ENCODE measurements around the gene GBP7.
A peak's percentile ranks its signal among the peaks of the same experiment; 100 is the strongest.
"Not testable (repeated sequence)": the region's sequence is repeated elsewhere in the genome, so short reads cannot be mapped to it uniquely, and the experiment has no call there.

GBP7 gene, protein sequence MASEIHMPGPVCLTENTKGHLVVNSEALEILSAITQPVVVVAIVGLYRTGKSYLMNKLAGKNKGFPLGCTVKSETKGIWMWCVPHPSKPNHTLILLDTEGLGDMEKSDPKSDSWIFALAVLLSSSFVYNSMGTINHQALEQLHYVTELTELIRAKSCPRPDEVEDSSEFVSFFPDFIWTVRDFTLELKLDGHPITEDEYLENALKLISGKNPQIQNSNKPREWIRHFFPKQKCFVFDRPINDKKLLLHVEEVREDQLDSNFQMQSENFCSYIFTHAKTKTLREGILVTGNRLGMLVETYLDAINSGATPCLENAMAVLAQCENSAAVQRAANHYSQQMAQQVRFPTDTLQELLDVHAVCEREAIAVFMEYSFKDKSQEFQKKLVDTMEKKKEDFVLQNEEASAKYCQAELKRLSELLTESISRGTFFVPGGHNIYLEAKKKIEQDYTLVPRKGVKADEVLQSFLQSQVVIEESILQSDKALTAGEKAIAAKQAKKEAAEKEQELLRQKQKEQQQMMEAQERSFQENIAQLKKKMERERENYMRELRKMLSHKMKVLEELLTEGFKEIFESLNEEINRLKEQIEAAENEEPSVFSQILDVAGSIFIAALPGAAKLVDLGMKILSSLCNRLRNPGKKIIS

DNA sequence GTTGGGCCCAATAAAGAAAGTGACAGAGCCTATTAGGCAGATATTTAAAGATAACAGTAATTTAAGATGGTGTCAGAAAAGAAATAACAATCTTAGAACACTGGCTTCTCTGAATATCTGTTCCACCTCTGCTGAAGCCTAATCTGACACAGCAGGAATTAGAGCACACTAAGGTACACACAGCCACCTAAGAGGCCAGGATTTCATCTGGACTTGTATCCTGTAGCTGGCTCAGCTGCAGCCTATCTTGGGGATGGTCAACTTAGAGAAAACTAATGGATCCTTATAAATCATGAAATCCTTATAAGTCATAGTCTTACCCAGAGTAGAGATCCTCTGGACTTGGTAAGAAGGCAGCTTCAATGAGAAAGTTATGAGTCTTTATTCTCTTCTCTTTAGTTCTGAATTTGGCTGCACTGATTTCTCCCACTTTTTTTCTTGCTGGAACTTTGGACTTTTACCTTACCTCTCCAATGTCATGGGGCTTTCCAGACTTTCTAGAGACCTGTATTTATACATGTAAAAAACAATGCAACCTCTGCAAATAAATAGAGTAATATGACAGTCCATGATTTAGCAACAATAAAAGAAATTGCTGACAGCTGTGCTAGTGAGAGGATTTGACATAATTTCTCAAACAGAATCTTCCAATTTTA lies at the start of gene GBP7:
Gene GBP7 (minus strand): TSS at position 403 of the 656 bp plus-strand sequence. CDS start 4,068 bp downstream, outside the sequence.
- Histone ChIP-seq H3K79me2 (ENCODE audit: insufficient read depth, low read length) (no peaks in the 10 kb centered on the region), H3K4me3 (ENCODE audit: low read length, poor library complexity, severe bottlenecking) (no peak within 1 kb of the TSS), H3K27me3 (ENCODE audit: insufficient read depth, low read length, poor library complexity, severe bottlenecking) (no peaks in the 10 kb centered on the region)

DNA sequence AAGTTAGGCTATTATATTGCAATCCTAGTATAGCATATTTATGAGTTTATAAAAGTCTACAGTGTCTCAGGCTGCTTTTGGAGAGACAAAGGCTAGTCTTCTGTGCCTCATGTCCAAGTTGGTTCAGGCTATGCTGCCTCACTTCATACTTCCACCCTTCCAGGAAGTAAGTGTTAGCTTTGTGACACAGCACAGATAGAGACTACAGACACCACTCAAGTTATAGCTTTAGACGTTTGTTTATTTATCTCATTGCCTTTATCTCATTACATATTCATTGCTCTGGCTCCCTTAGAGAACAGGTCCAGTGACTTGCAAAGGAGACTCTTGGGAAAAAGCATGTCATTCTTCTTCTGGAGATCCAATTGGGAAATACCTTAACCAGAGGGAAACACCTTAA lies 45.5 kb upstream of the GBP7 start:
- no peak for TF ChIP-seq EZH2phosphoT487 (IDR thresholded peaks at IDR 0.05; ENCODE audit: borderline replicate concordance)
- TF ChIP-seq, protein P1, sequence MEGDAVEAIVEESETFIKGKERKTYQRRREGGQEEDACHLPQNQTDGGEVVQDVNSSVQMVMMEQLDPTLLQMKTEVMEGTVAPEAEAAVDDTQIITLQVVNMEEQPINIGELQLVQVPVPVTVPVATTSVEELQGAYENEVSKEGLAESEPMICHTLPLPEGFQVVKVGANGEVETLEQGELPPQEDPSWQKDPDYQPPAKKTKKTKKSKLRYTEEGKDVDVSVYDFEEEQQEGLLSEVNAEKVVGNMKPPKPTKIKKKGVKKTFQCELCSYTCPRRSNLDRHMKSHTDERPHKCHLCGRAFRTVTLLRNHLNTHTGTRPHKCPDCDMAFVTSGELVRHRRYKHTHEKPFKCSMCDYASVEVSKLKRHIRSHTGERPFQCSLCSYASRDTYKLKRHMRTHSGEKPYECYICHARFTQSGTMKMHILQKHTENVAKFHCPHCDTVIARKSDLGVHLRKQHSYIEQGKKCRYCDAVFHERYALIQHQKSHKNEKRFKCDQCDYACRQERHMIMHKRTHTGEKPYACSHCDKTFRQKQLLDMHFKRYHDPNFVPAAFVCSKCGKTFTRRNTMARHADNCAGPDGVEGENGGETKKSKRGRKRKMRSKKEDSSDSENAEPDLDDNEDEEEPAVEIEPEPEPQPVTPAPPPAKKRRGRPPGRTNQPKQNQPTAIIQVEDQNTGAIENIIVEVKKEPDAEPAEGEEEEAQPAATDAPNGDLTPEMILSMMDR (conservative IDR thresholded peaks at IDR 0.05; ENCODE audit: low read length): no peak
- H2AFZ ChIP-seq (ENCODE audit: low read length): peak overlapping the region; percentile 70
- H3F3A ChIP-seq (ENCODE audit: low read depth): no peaks in the 10 kb centered on the region
- no peaks in the 10 kb centered on the region for H3K27me3 ChIP-seq (ENCODE audit: insufficient read depth, low read length, poor library complexity, severe bottlenecking)
- no peak overlapping the region for H3K4me2 ChIP-seq (ENCODE audit: low read depth, low read length, poor library complexity, severe bottlenecking)
- H3K4me1 ChIP-seq (ENCODE audit: insufficient read depth, low read length, poor library complexity, severe bottlenecking): peaks cover 16% of the 10 kb centered on the region
- H3K9ac ChIP-seq (ENCODE audit: low read depth, low read length, poor library complexity, severe bottlenecking): no peak overlapping the region
- H3K79me2 ChIP-seq (ENCODE audit: insufficient read depth, low read length): no peaks in the 10 kb centered on the region
- no peaks in the 10 kb centered on the region for H3K9me2 ChIP-seq (replicated peaks; ENCODE audit: low read depth, low read length)
- H3K9me3 ChIP-seq (ENCODE audit: insufficient read depth, low read depth, low read length): peaks cover 5% of the 10 kb centered on the region; the same call in 1 of the 2 replicates
- no peak overlapping the region for H3K4me3 ChIP-seq (ENCODE audit: low read length, poor library complexity, severe bottlenecking)
- H3K36me3 ChIP-seq (ENCODE audit: insufficient read depth, low read length): no peaks in the 10 kb centered on the region
- no peaks in the 10 kb centered on the region for H4K20me1 ChIP-seq (ENCODE audit: insufficient read depth, low read length, poor library complexity, severe bottlenecking)

More for the DNA sequence above, at the start of gene GBP7:
- no peak within 1 kb of the TSS for H3K9ac ChIP-seq (ENCODE audit: low read depth, low read length, poor library complexity, severe bottlenecking)
- H3K4me2 ChIP-seq (ENCODE audit: low read depth, low read length, poor library complexity, severe bottlenecking): no peak within 1 kb of the TSS
- H2AFZ ChIP-seq (ENCODE audit: low read length): peak within 1 kb of the TSS; percentile 45; the same call in 1 of the 2 replicates
- no peaks in the 10 kb centered on the region for H3K9me2 ChIP-seq (replicated peaks; ENCODE audit: low read depth, low read length)
- H3K9me3 ChIP-seq (ENCODE audit: insufficient read depth, low read depth, low read length): no peaks in the 10 kb centered on the region
- TF ChIP-seq EZH2phosphoT487 (IDR thresholded peaks at IDR 0.05; ENCODE audit: borderline replicate concordance): no peak
- TF ChIP-seq, protein P1 (conservative IDR thresholded peaks at IDR 0.05; ENCODE audit: low read length): no peak
- H3K4me1 ChIP-seq (ENCODE audit: insufficient read depth, low read length, poor library complexity, severe bottlenecking): no peaks in the 10 kb centered on the region
- H3F3A ChIP-seq (ENCODE audit: low read depth): no peaks in the 10 kb centered on the region
- H4K20me1 ChIP-seq (ENCODE audit: insufficient read depth, low read length, poor library complexity, severe bottlenecking): no peaks in the 10 kb centered on the region
- H3K36me3 ChIP-seq (ENCODE audit: insufficient read depth, low read length): no peaks in the 10 kb centered on the region

DNA sequence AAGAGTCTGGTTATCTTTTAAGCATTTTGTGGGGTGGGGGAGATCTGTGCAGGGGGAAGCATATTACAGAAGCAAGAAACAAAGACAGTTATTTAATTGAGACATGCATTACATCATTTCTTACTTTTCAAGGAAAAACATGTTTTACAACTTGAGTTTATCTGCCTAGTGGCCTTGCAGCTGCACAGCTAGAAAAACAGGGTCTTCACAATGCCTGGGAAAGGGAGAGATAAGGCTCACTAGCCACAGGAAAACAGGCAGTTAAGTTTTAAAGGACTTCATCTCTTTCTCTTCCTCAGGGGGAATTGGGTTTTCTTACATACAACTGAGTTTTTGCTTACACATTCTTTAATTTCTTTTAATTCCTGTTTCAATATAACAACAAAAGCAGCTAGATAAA lies 44.0 kb upstream of the GBP7 start:
- not testable (repeated sequence) for H3K27me3 ChIP-seq (ENCODE audit: insufficient read depth, low read length, poor library complexity, severe bottlenecking); H3K9me3 ChIP-seq (ENCODE audit: insufficient read depth, low read depth, low read length); H3K79me2 ChIP-seq (ENCODE audit: insufficient read depth, low read length); H3K4me2 ChIP-seq (ENCODE audit: low read depth, low read length, poor library complexity, severe bottlenecking); H3F3A ChIP-seq (ENCODE audit: low read depth); H3K4me3 ChIP-seq (ENCODE audit: low read length, poor library complexity, severe bottlenecking); H3K9ac ChIP-seq (ENCODE audit: low read depth, low read length, poor library complexity, severe bottlenecking); H4K20me1 ChIP-seq (ENCODE audit: insufficient read depth, low read length, poor library complexity, severe bottlenecking); H3K9me2 ChIP-seq (replicated peaks; ENCODE audit: low read depth, low read length); H2AFZ ChIP-seq (ENCODE audit: low read length); H3K36me3 ChIP-seq (ENCODE audit: insufficient read depth, low read length)
- peaks cover 16% of the 10 kb centered on the region for H3K4me1 ChIP-seq (ENCODE audit: insufficient read depth, low read length, poor library complexity, severe bottlenecking)

DNA sequence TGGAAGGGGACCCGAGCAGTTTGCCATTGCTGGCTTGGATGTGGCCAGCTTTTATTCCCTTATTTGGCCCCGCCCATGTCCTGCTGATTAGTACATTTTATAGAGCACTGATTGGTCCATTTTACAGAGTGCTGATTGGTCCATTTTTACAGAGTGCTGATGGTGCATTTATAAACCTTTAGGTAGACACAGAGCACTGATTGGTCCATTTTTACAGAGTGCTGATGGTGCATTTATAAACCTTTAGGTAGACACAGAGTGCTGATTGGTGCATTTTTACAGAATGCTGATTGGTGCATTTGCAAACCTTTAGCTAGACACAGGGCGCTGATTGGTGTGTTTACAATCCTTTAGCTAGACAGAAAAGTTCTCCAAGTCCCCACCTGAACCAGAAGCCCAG lies 43.1 kb upstream of the GBP7 start:
- not testable (repeated sequence) for H3K9ac ChIP-seq (ENCODE audit: low read depth, low read length, poor library complexity, severe bottlenecking); H4K20me1 ChIP-seq (ENCODE audit: insufficient read depth, low read length, poor library complexity, severe bottlenecking); H3F3A ChIP-seq (ENCODE audit: low read depth); H3K4me3 ChIP-seq (ENCODE audit: low read length, poor library complexity, severe bottlenecking); H3K9me2 ChIP-seq (replicated peaks; ENCODE audit: low read depth, low read length); H2AFZ ChIP-seq (ENCODE audit: low read length); H3K27me3 ChIP-seq (ENCODE audit: insufficient read depth, low read length, poor library complexity, severe bottlenecking); H3K4me2 ChIP-seq (ENCODE audit: low read depth, low read length, poor library complexity, severe bottlenecking); H3K79me2 ChIP-seq (ENCODE audit: insufficient read depth, low read length); H3K36me3 ChIP-seq (ENCODE audit: insufficient read depth, low read length); H3K9me3 ChIP-seq (ENCODE audit: insufficient read depth, low read depth, low read length)
- H3K4me1 ChIP-seq (ENCODE audit: insufficient read depth, low read length, poor library complexity, severe bottlenecking): peaks cover 16% of the 10 kb centered on the region

All from Loucy (cell line).